BE2C (cell line): ENCODE measurements around the gene RELN.

ENCODE experiments used
- DNase-seq: peaks from one replicate; pipeline ENCODE4 v3.0.0-alpha.2; 2020
- H3K27me3 ChIP-seq: fragments of 250-450 bp; sonication (Bioruptor Pico); 2 replicates; pipeline ENCODE4 v1.5.1; 2020; ENCODE audit warnings: mild to moderate bottlenecking
- H3K36me3 ChIP-seq: fragments of 250-450 bp; sonication (Bioruptor Pico); 2 replicates; pipeline ENCODE4 v1.5.1; 2020; ENCODE audit warnings: mild to moderate bottlenecking
- H3K4me1 ChIP-seq: fragments of 250-450 bp; sonication (Bioruptor Pico); 2 replicates; pipeline ENCODE4 v1.5.1; 2020
- H3K4me3 ChIP-seq: 2 replicates; pipeline ENCODE4 v1.5.1; 2011; ENCODE audit warnings: low read depth, low read length
- H3K9me3 ChIP-seq: fragments of 250-450 bp; sonication (Bioruptor Pico); 2 replicates; pipeline ENCODE4 v1.5.1; 2020
- CTCF ChIP-seq: IDR thresholded peaks from 2 replicates; pipeline ENCODE4 v1.5.1; 2012; ENCODE audit warnings: mild to moderate bottlenecking, low read depth, low read length

The RELN gene

GRCh38 chr7:103887853-103888602 lies 101.4 kb downstream of the RELN start:
- TF ChIP-seq CTCF, result peak; percentile 52
- no peak for DNase-seq

DNA sequence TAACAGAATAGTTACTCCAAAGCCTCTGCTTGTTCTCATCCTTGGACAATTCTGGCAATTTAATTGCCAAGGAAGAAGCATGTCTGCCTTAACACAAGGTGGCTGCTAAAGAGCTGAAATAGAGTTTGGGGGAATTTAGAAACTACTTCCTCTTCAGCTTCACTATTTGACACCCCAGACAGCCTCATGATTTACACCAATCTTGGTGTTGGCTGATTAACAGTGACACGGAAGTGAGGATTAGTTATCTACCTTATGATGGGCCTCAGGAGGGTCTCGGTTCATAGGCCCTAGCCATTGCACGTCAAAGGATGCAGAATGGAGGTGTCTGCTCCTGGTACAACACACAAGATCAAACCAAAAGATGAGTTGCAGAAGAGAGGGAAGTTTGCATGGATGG lies 102.4 kb downstream of the RELN start:
- Histone ChIP-seq H3K4me3 (no peak overlapping the region), H3K27me3 (no peaks in the 10 kb centered on the region), H3K36me3 (no peaks in the 10 kb centered on the region), H3K9me3 (peaks cover 3% of the 10 kb centered on the region; the same call in 1 of the 2 replicates), H3K4me1 (peaks cover 7% of the 10 kb centered on the region)
- TF ChIP-seq CTCF, result no peak
- no peak for DNase-seq

More at GRCh38 chr7:103887853-103888602, 101.4 kb downstream of the RELN start:
- H3K4me1 ChIP-seq, result peaks cover 7% of the 10 kb centered on the region
- peaks cover 3% of the 10 kb centered on the region; the same call in 1 of the 2 replicates for H3K9me3 ChIP-seq
- H3K36me3 ChIP-seq, result no peaks in the 10 kb centered on the region
- no peak overlapping the region for H3K4me3 ChIP-seq
- H3K27me3 ChIP-seq, result no peaks in the 10 kb centered on the region

- no peaks in the 10 kb centered on the region; the same call in 1 of the 2 replicates for H3K36me3 ChIP-seq
- H3K9me3 ChIP-seq, result no peaks in the 10 kb centered on the region
- no peak for TF ChIP-seq CTCF
- DNase-seq, result no peak
- peaks cover 11% of the 10 kb centered on the region for H3K4me1 ChIP-seq
- H3K27me3 ChIP-seq, result no peaks in the 10 kb centered on the region
- H3K4me3 ChIP-seq, result no peak overlapping the region
Measured at GRCh38 chr7:103879928-103880600, 109.4 kb downstream of the RELN start.

GRCh38 chr7:103879411-103879810 lies 110.0 kb downstream of the RELN start:
- TF ChIP-seq CTCF, result no peak
- DNase-seq, result peak; percentile 21
- peaks cover 11% of the 10 kb centered on the region for H3K4me1 ChIP-seq
- H3K27me3 ChIP-seq, result no peaks in the 10 kb centered on the region
- no peaks in the 10 kb centered on the region; the same call in 1 of the 2 replicates for H3K36me3 ChIP-seq
- H3K9me3 ChIP-seq, result no peaks in the 10 kb centered on the region
- no peak overlapping the region for H3K4me3 ChIP-seq

- no peak for DNase-seq
- H3K27me3 ChIP-seq, result no peaks in the 10 kb centered on the region
- no peak overlapping the region for H3K4me3 ChIP-seq
- 0 out of 2 replicates have a peak, but pooled peaks have one; percentile 8 for TF ChIP-seq CTCF
- H3K9me3 ChIP-seq, result no peaks in the 10 kb centered on the region
- no peaks in the 10 kb centered on the region; the same call in 1 of the 2 replicates for H3K36me3 ChIP-seq
- H3K4me1 ChIP-seq, result peaks cover 11% of the 10 kb centered on the region
Measured at GRCh38 chr7:103877565-103877964, 111.9 kb downstream of the RELN start.

- Histone ChIP-seq H3K4me1 (peaks cover 7% of the 10 kb centered on the region), H3K36me3 (no peaks in the 10 kb centered on the region; the same call in 1 of the 2 replicates), H3K27me3 (no peaks in the 10 kb centered on the region), H3K4me3 (no peak overlapping the region), H3K9me3 (no peaks in the 10 kb centered on the region)
- no peak for TF ChIP-seq CTCF
- DNase-seq, result no peak
Measured at GRCh38 chr7:103875718-103876117, 113.7 kb downstream of the RELN start.
